Skeletal muscle cell (primary cell): ENCODE results near the gene HPD.

Experiments used
- DNase-seq: peaks from one replicate; pipeline ENCODE4 v3.0.0-alpha.2; 2010; ENCODE audit warnings: low read depth
- H3K4me3 ChIP-seq: 2 replicates; pipeline ENCODE4 v1.5.1; 2011; ENCODE audit warnings: low read depth, mild to moderate bottlenecking, control low read depth, low read length, moderate library complexity

The HPD gene

DNA sequence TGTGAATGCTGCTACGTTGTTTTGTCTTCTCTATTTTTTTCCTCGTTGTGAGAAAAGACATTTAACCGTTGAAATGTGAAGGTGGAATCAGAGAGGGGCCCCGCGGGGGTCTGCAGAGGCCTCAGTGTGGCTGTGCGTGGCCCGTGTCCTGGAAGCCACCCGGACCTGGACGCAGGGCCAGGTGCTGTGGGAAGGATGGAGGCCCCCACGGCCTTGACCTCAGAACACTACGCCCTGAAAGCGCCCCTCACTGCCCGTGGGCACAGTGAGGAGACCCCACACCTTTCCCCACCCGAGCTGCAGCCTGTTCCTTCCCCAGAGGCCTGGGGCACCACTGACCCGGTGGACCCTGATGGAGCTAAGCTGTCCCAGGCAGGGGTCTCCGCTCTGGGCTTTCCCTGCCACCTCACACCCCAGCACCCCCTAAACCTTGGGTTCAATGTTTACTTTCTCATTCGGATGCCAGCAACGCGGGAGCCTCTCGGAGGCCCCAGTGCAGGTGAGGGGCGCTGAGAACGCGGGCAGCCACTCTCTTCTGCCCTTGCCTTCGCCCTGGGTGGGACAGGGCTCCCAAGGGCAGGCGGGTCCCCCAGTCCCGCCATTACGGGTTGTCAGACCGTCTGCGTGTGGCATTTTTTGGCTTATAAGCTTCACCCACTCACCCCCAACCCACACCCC is 27.9 kb downstream of the HPD start:
- DNase-seq, result no peak
- H3K4me3 ChIP-seq, result no peak overlapping the region

- H3K4me3 ChIP-seq, result no peak overlapping the region
- DNase-seq, result no peak
Observed at GRCh38 chr12:121830134-121830533, 28.5 kb downstream of the HPD start.

DNA sequence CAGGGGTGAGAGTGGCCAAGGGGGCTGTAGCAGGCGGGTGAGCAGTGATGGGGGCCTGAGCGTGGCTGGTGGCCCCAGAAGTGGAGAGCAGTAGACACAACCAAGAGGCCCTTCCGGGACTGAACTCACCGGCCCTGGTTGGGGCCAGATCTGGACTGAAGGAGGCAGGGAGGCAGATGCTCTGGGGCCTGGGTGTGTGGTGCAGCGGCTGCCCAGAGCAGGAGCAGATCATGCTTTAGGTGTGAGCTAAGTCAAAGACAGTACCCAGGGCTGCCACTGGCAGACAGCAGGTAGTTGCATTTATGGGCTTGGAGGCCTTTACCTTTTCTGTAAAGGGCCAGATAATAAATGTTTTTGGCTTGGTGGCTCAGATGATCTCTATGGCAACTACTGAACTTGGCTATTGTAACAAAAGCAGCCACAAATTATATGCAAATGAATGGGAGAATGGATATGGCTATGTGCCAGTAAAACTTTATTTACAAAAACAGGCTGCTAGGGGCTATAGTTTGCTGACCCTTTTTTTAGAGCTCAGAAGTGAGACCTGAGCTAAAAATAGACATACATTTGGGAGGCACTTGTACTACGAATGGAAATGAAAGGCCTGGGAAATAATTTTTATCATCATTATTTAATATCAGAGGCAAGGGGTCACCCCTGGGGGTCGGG is 29.3 kb downstream of the HPD start:
- no peak for DNase-seq
- H3K4me3 ChIP-seq, result no peak overlapping the region

DNA sequence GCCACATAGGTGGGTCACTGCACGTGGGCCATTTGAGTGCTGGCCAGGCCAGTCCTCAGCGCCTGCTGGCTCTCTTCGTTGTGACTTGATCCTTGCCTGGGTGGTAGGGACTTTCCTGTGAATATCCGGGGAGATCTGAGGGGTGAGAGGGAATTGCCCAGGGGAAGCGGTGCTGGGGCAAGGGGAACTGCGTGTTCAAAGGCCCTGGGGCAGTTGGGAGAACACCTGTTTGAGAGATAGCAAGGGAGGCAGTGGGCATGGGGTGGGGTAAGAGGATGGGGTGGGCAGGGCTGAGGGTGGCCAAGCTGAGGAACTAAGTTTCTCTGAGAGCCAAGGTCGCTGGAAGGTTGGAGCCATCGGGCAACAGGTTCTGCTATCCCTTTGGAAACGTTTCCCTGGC is 29.8 kb downstream of the HPD start:
- DNase-seq, result no peak
- no peak overlapping the region for H3K4me3 ChIP-seq

GRCh38 chr12:121828306-121828705 is 30.4 kb downstream of the HPD start:
- DNase-seq, result no peak

DNA sequence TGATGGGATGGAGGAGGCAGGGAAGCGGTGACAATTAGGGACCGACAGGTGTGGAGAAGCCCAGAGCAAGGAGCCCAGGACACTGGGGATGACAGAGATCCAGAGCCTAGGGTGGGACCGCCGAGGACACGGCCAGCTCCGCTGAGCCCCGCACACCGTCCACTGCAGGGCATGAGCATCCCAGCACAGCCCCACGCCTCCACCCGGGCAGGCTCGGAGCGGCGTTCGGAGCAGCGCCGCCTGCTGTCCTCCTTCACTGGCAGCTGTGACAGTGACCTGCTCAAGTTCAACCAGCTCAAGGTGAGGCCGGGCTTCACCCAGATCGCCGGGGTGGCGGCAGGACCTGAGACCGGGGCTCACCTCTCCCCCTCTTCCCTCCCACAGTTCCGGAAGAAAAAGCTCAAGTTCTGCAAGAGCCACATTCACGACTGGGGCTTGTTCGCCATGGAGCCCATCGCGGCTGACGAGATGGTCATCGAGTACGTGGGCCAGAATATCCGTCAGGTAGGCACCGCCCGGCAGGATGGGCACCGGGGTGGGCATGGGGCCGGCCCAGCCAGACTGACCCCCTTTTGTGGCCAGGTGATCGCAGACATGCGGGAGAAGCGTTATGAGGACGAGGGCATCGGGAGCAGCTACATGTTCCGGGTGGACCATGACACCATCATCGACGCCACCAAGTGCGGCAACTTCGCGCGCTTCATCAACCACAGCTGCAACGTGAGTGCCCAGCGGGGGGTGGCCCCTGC is 31.1 kb downstream of the HPD start:
- no peak overlapping the region for H3K4me3 ChIP-seq
- no peak for DNase-seq

More at GRCh38 chr12:121828306-121828705, 30.4 kb downstream of the HPD start:
- H3K4me3 ChIP-seq, result no peak overlapping the region

DNA sequence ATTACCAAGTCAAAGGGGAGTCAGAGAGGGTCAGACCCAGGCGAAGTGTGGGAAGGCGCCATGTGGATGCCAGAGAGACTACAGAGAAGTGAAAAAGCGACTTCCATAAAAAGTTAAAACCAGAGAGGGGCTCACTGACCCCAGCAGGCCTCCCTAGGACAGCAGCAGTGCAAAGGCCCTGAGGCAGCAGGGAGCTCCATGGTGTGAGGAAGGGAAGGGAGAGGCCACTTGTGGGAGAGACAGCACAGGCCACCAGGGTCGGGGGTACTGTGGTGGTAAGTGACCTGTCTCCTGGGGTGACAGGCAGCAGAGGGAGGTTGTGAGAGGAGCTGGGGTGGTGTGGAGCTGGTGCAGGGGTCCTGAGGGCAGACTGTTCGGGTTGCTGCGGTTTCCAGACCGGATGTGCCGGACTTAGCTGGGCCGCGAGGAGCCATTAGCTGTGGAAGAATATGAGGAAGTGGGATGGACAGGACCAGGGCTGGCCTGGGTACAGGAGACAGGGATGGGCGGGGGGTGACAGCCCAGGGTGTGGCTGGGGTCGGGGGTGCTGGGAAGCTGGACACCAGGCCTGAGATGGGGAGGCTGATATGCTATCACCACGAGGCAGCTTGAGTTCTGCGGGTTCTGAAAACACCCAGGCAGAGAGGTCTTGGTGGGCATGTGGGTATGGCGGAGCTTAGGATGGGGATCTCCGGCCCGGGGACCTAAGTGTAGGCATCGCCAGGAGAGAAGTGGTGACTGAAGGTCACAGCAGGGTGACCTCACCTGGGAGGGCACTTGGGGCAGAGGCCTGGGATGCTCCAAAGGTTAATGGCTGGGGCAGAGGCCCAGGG is 32.1 kb downstream of the HPD start:
- no peak for DNase-seq
- no peak overlapping the region for H3K4me3 ChIP-seq

DNA sequence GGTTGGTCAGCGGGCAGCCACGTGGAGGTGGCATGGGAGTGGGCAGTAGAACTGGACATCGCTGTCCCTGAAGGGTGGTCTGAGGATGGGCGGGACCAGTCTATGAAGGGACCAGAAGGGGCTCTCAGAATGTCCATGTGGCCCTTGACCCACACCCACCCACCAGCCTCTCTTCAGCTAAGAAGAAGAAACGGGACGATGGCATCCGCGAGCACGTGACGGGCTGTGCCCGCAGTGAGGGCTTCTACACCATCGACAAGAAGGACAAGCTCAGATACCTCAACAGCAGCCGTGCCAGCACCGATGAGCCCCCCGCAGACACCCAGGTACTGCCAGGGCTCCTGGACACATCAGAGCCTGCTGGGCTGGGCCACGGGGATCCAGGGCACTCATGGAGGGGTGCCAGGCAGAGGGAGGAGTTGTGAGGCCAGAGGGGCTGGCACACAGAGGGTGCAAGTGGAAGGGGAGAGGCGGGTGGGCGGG is 33.6 kb downstream of the HPD start:
- no peak for DNase-seq
- H3K4me3 ChIP-seq, result no peak overlapping the region

- DNase-seq, result no peak
Observed at GRCh38 chr12:121823727-121824115, 34.9 kb downstream of the HPD start.

DNA sequence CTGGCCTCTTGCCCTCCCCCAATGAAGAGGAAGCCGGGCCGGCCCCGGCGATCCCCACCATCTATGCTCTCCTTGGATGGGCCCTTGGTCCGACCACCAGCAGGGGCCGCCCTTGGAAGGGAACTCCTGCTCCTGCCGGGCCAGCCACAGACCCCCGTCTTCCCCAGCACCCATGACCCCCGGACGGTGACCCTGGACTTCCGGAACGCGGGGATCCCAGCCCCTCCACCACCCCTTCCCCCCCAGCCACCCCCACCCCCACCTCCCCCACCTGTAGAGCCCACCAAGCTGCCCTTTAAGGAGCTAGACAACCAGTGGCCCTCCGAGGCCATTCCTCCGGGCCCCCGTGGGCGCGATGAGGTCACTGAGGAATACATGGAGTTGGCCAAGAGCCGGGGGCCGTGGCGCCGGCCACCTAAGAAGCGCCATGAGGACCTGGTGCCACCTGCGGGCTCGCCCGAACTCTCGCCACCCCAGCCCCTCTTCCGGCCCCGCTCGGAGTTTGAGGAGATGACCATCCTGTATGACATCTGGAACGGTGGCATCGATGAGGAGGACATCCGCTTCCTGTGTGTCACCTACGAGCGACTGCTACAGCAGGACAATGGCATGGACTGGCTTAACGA is 35.4 kb downstream of the HPD start:
- no peak overlapping the region for H3K4me3 ChIP-seq
- no peak for DNase-seq

More at GRCh38 chr12:121823727-121824115, 34.9 kb downstream of the HPD start:
- H3K4me3 ChIP-seq, result no peak overlapping the region

GRCh38 chr12:121822393-121823100 is 36.1 kb downstream of the HPD start:
- DNase-seq, result no peak
- H3K4me3 ChIP-seq, result no peak overlapping the region

DNA sequence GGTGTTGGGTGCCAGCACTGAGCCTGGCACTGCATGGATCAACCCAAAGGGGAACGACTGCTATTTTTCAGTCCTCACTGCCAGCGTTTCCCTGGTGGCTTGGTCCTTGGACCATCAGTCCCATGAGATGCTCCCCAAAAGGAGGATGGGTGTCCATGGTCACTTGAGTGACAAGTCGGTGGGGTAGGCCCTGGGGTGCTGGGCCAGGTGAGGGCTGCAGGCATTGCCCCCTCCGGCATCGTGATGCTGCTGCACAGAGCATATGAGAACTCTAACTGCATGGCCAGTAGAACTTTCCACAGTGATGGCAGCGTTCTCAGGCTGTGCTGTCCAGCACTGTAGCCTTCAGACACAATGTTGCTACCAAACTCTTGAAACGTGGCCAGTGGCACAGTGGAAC is 38.6 kb downstream of the HPD start:
- DNase-seq, result no peak
- no peak overlapping the region for H3K4me3 ChIP-seq

GRCh38 chr12:121819212-121819949 is 39.3 kb downstream of the HPD start:
- no peak overlapping the region for H3K4me3 ChIP-seq
- no peak for DNase-seq

GRCh38 chr12:121817648-121818043 is 41.0 kb downstream of the HPD start:
- no peak overlapping the region for H3K4me3 ChIP-seq
- no peak for DNase-seq

- DNase-seq, result no peak
- H3K4me3 ChIP-seq, result no peak overlapping the region
Observed at GRCh38 chr12:121816925-121817647, 41.6 kb downstream of the HPD start.

DNA sequence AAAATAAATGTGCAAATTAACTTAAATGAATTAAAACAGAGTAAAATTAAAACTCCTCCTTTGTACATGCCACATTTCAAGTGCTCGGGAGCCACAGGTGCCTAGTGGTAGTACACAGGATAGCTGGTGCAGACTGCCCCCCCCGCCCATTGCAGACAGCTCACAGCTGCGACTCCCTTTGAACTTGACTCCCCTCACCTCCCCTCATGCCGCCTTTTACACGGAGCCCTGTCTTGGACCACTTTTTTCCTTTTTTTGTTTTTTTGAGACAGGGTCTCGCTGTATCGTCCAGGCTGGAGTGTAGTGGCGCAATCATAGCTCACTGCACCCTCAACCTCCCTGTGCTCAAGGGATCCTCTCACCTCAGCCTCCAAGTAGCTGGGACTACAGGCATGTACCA is 43.4 kb downstream of the HPD start:
- no peak for DNase-seq
- H3K4me3 ChIP-seq, result no peak overlapping the region

DNA sequence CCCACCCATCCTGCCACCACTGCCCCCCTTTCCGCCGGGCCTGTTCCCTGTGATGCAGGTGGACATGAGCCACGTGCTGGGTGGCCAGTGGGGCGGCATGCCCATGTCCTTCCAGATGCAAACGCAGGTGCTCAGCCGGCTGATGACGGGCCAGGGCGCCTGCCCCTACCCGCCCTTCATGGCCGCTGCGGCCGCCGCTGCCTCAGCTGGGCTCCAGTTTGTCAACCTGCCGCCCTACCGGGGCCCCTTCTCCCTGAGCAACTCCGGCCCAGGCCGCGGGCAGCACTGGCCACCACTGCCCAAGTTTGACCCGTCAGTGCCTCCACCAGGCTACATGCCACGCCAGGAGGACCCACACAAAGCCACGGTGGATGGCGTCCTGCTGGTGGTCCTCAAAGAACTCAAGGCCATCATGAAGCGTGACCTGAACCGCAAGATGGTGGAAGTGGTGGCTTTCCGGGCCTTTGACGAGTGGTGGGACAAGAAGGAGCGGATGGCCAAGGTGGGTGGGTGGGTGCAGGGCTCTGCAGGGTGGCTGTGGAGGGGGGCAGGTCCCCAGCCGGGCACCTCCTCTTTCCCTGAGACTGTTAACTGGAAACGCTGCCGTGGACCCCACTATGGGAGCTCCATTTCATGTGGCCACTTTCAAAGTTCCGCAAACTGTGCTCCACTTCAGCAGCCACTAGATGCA is 44.1 kb downstream of the HPD start:
- no peak overlapping the region for H3K4me3 ChIP-seq
- no peak for DNase-seq
